ENCODE results near the gene CLRN2.
"Not testable (repeated sequence)": the region's sequence is repeated elsewhere in the genome, so short reads cannot be mapped to it uniquely, and the experiment has no call there.

Gene CLRN2

DNA sequence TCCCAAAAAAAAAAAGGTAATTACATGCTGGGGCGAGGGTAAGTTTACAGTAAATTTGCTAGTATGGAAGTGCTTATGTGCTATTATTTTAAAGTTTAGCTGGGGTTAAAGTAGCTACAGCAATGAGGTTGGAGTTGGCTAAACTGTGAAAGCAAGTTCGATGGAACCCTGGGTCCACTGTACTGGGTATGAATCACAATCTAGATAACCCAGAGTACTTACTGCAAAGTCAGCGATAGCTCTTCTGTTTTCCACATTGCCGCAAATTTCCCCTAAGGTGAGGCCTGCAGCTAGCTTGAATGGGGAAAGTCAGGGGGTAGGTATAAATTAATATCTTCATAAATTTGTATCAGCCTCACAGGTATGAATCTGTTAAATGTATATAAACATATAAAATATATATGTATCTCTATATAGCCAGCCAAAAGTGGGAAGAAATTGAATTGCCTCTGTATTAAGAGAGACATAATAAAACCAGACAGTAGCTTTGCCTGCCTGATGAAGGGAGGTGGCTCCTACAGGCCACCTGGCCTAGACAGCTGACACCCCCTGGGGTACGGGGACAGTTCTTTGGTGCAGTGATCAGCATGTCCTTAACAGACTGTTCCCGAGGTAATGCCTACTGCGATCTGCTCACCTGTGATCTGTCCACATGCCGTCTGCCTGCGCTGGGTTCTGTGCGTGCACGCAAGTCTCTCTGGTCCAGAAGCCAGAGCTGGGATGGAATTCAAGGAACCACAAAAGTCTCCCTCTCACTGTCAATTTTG is 30.6 kb downstream of the CLRN2 start:
- no peak for DNase-seq (ENCODE audit: low read depth in 3 of 3)

DNA sequence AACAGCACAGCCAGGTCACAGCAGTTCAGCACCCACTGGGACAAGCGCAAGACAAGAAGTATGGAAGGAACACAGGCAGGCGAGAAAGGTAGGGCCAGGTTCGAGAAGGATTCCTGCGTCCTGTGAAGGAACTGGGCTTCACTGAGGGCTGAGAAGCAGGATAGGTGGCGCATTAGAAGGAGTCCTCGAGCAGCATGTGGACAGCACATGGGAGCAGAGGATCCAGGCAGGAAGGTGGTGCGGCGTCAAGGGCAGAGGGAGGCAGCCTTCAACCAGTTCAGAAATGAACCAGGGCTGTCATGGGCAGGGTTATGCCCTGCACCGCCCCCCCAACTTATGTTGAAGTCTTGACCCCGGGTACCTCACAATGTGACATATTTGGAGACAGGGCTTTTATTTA is 31.3 kb downstream of the CLRN2 start:
- DNase-seq (ENCODE audit: low read depth in 3 of 3): no peak

DNA sequence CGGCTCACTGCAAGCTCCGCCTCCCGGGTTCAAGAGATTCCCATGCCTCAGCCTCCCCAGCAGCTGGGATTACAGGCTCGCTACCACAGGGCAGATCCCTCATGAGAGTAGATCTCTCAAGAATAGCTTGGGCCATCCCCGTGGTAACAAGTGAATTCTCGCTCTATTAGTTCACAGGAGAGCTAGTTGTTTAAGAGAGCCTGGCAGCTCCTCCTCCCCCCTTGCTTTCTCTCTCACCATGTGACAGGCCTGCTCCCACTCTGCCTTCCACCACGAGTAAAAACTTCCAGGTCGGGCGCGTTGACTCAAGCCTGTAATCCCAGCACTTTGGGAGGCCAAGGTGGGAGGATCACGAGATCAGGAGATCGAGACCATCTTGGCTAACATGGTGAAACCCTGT is 31.7 kb downstream of the CLRN2 start:
- no peak for DNase-seq (ENCODE audit: low read depth in 3 of 3)

DNA sequence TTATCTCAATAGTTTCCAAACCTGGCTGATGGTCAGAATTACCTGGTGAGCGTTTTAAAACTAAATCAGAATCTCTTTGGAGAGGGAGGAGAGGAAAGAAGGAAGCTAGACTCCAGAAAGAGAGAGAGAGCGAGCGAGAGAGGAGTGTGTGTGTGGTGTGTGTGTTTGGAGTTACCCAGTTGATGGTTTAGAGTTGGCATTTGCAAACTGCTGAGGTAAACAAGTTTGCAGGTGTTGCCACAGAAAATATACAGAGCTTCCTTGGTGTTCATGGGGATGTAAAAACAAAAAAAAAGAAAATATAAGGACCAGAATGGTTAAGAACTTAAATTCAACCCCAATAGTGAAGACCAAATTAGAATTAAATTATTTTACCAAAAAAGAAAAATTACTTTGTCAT is 35.6 kb downstream of the CLRN2 start:
- no peak for DNase-seq (ENCODE audit: low read depth in 3 of 3)

DNA sequence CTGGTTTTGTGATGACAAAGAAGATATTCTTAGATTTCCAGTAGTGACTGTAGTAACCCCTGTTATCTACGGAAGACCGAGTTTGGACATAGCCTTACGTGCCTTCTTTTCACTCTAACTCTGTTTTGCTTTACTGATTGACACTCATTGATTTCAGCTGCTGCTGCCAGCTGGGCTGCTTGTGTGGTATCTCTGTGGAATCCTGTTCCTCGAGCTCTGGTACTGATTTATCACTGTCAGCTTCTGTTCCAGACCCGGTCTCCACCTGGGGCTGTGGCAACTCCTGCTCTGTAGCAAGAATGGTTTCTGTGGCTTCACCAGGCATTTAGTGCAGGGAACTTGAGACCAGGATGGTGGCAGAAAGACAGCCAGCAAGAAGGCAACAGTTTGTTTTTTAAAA is 37.5 kb downstream of the CLRN2 start:
- no peak for DNase-seq (ENCODE audit: low read depth in 3 of 3)

DNA sequence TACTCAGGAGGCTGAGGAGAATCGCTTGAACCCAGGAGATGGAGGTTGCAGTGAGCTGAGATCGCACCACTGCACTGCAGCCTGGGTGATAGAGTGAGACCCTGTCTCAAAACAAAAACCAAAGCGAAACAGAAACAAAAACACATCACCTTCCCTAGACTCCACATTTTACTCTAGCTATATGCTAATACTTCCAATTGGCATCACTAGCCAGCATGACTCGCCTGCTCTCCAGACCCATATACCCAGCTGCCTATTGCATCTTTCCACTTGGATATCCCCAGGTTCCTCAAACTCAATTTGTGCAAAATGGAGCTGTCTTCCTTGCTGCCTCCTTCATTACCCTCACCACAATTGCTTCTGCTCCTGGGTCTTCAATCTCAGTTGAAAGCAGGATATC is 39.6 kb downstream of the CLRN2 start:
- no peak for DNase-seq (ENCODE audit: low read depth in 3 of 3)

DNA sequence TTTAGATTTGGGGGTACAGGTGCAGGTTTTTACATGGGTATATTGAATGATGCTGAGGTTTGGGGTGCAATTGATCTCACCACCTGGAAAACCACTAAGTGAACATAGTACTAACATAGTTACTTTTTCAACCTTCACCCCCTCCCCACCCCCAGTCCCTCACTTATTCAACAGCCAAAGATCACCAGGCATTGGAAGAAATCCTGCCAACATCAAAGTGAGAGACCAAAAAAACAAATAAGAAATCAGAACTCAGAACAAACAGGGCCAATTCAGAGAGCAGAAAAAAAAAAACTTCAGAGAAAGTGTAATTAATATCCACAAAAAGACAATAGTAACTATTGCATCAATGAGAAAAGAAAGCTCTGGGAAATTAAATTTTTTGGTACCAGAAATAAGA is 41.5 kb downstream of the CLRN2 start:
- DNase-seq (ENCODE audit: low read depth in 3 of 3): no peak

DNA sequence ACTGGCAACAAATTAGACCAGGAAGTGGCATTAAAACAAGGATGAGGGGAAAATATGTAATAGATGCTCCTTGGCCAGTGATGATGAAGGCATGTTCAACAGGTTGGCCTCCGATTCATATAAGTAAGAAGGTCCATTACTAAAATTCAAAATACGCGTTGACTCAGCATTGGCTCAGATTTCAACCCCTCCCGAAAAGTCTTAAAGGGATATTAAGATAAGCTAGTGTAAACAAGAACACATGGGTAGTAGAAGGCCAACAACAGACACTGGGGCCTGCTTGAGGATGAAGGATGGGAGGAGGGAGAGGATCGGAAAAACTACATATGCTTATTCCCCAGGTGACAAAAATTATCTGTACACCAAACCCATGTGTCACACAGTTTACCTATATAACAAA is 42.9 kb downstream of the CLRN2 start:
- no peak for DNase-seq (ENCODE audit: low read depth in 3 of 3)

DNA sequence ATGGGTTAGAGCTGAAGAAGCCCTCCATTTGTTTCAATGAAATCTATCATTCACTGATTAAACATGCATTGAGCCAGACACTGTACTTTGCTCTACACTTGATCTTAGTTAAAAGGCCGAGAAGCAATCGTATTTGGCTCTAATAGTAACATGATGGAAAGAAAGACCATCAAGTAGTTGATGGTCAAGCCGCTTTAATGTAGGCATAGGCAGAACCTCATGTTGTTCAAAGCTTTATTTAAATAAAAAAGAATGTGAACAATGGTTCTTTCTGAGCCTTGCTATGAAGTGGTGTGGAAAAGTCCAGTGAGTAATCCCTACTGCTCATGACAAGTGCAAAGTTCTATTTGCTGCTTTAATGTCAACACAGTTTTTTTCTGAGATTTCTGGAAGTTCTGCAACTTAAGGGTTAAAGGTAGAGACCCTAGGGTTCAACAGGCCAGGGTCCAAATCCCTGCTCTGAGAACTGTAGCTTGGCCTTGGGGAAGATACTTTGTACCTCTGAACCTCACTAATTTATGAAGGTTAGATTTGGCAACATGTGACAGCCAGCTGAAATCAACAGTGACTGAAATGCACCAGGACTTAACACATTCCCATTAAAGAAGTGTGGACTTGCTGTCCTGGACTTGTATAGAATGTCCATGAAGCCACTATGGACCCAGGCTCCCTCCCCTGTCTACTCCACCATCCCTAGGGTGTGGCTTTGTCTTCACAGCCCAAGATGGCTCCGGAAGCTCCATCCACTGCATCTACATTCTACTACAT is 44.2 kb downstream of the CLRN2 start:
- no peak for DNase-seq (ENCODE audit: low read depth in 3 of 3)

DNA sequence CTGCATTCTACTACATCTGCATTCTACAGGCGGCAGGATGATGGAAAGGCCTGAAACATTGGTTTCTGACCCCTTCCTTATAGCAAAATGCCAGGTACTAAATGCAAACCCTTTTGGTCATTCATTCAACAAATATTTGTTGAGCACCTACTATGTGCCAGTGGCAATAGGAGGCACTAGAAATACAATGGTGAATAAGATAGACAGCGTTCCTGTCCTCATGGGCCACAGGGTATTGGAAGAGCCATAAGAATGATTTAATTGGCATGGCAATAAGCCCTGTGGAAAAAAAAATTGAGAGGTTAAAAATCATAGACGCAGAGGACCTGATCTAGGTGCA is 44.7 kb downstream of the CLRN2 start:
- DNase-seq (ENCODE audit: low read depth in 3 of 3): no peak

DNA sequence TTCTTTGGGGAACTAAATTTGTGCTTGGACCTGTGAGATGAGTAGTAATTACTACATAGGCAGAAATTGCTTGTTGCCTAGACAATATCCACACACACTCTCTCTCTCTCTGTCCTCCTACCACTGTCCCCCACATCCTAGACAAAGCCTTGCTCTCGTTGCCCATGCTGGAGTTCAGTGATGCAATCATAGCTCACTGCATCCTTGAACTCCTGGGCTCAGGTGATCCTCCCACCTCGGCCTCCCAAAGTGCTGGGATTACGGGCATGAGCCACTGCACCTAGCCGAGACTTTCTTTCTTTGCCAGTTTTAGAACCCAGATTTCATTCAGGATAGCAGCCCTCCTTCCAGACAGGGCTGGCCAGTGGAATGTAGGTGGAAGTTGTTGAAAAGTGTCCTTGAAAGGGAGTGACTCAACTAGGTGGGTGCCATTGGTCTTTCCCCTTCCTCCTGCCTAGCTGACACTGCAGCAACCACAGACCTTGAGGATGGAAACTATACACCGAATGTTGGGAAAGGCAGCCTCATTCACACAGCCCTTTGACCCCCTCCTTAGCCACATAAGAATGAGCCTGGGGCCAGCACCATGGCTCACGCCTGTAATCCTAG is 45.2 kb downstream of the CLRN2 start:
- no peak for DNase-seq (ENCODE audit: low read depth in 3 of 3)

DNA sequence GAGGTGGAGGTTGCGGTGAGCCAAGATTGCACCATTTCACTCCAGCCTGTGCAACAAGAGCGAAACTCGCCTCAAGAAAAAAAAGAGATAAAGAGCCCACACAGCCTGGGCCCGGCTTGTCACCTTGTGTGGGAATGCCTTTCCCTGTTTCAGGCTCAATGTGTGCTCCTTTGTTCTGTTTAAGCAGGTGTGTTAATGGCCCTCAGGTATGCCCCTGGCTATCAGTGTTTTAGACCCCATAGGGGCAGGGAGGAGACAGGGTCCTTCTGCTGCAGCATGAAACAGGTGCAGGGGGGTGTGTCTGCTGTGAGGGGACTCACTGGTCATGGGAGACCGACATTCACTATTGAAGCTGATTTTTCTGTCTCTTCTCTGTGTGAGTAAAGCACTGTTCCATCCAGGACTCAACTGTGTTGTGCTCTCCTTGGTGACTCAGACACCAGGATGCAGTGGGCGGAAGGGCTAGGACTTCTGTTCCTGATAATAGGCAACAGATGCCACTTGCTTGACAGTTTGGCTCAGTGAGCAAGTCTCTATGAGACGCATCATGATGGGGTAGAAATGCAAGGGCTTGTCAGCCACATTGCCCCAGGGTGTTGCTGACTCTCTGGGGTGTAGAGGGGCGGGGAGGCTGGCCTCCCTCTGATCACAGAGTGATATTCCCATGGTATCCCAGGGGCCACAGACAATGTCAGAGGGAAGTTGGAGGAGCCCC is 46.4 kb downstream of the CLRN2 start:
- no peak for DNase-seq (ENCODE audit: low read depth in 3 of 3)

DNA sequence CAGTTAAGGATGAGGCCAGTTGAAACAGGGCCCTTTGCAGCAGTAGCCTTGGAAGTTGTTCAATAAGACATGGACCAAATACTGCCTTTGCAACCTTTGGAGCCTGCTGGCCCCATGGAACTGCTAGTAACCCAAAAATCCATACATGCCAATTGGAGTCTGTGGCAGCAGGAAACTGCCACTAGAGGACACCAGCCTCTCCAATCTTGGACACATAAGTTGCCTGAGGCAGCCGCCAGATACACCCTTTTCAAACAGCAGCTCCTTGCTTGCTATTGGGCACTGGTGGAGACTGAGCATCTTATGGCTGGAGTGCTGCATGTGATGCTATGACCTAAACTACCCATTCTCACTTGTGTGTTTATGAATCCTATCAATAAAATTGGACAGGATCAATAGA is 47.2 kb downstream of the CLRN2 start:
- DNase-seq (ENCODE audit: low read depth in 3 of 3): no peak

DNA sequence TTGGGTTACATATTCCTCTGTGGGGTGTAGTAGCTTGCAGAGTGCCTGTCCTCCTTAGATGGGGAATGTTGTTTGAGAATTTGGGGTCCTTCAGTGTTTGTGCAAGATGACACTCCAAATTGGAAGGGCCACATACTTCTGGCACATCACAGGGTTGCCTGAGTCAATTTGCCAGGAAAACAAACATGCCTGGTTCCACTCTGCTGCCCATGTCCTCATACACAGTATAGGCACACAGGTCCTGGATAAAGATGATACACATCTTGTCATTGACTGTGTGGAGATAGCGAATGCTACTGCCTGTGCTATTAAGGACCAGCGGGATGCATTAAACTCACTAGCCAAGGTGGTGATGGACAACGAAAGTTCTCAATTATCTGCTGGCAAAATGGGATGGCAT is 50.9 kb downstream of the CLRN2 start:
- no peak for DNase-seq (ENCODE audit: low read depth in 3 of 3)

DNA sequence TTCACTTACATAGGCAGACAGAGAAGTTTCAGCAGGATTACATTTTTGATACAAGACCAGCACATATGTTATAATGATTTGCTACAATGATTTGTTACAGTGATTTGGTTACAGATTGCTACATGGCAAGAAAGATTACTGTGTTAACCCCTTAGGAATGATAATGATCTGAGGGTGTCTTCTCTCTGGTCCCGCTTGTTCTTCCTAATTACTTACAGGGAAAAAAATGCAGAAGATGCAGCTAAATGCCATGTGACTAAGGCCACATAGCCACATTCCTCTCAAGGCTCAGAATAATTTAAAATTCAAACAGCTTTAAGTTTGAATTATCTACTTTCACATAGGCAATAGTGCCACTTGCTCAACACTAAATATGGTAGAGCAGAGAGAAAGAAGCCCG is 52.3 kb downstream of the CLRN2 start:
- no peak for DNase-seq (ENCODE audit: low read depth in 3 of 3)

DNA sequence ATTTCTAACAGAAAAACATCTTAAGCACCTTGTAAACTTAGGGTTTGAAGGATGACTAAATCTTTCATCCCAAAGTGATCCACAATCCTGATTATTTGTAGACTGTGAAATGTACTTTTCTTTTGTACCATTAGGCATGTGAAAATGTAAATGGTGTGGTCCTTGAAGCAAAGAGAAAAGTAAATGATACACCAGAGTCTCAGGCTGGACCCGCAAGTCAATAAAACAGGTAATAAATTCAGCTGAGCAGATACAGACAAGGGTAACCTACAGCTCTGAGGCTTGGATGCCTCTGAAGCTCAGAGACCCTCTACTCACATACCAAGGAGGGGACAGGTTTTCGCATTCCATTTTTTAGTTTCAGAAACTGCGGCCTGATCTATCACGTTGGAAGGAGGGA is 59.2 kb downstream of the CLRN2 start:
- DNase-seq (ENCODE audit: low read depth in 3 of 3): no peak

DNA sequence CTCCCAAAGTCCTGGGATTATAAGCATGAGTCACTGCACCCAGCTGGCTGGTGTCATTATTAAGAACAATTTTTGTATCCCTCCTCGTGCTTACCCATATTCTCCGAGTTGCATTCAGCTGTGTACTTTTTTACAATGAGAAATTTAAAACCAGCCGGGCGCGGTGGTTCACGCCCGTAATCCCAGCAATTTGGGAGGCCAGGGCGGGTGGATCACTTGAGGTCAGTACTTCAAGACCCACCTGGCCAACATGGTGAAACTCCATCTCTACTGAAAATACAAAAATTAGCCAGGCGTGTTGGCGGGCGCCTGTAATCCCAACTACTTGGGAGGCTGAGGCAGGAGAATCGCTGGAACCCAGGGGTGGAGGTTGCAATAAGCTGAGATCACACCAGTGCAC is 60.2 kb downstream of the CLRN2 start:
- not testable (repeated sequence) for DNase-seq (ENCODE audit: low read depth in 3 of 3)

Data from stimulated activated CD4-positive, alpha-beta T cell treated with anti-CD3 and anti-CD28 coated beads, TNF-alpha, amount 100 ng/mL, for 4 hours (primary cell).